ENCODE results near the gene PRR13. TPM values are rescaled to one million over a fixed set of nuclear protein-coding genes. Genes with fewer than 3 reads are reported as not detected.

PRR13 gene
- total RNA-seq, 2 donors from 2014 or later: 98.8 to 104 TPM

DNA sequence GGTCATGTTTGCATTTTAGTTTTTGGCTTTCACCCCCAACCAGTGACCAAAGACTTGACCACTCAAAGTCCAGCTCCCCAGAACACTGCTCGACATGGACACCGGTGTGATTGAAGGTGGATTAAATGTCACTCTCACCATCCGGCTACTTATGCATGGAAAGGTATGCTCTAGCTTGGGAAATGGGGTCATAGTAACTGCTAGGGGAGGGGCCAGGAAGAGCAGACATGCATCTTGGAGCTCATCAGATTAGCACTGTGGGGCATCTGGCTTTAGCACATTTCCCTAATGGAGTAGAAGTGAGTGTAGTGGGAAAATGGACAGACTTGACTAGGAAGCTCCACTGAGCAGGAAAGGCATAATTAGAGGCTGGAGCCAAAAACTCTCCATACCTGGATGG, 13.2 kb downstream of the PRR13 start:
- peaks cover 6% of the 10 kb centered on the region for H3K4me1 ChIP-seq (replicated peaks)
- intact Hi-C loops (cut with DNase I): loop anchor here (5.0 kb wide), 1 partner anchor 48 kb away; the partner anchor contains the start of gene TARBP2
- peaks cover 8 to 43% of the 10 kb centered on the region in 2 donors for H3K36me3 ChIP-seq
- H3K9me3 ChIP-seq: no peaks in the 10 kb centered on the region
- DNase-seq (ENCODE audit: low spot score): no peak
- 42% methylated on average over 3 of the region's 3 CpGs for WGBS
- H3K27ac ChIP-seq: no peak overlapping the region
- H3K27me3 ChIP-seq (replicated peaks; ENCODE audit: insufficient read depth): no peaks in the 10 kb centered on the region
- TF ChIP-seq POLR2A (IDR thresholded peaks at IDR 0.05): no peak
- H3K4me3 ChIP-seq: no peak overlapping the region

DNA sequence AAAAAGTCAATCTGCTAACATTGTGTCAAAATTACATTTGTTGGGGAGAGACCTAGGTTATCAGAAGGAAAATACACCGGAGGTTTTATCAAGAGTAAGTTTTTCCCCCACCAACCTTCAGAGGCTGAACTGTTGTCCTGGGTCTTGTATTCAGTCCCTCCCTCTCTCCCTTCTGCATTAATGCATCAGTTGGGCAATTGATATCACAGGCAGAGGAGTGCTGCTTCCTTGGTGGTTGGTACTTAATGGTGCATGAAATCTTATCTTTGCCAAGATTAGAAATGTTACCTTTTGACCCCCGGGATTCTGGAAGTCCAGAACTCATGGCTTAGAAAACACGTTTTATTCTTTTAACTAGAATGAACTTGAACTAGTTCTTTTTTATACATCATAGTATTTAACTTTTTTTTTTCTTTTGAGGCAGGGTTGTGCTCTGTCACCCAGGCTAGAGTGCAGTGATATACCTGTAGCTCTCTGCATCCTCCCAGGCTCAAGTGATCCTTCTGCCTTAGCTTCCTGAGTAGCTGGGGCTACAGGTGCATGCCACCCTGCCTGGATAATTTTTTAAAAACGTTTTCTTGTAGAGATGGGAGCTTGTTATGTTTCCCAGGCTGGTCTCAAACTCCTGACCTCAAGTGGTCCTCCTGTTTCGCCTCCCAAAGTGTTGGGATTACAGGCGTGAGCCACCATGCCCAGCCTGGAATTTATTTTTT, 15.3 kb downstream of the PRR13 start:
- H3K36me3 ChIP-seq: peaks cover 20 to 63% of the 10 kb centered on the region in 2 donors
- H3K27ac ChIP-seq: no peak overlapping the region
- 77% methylated on average over 6 of the region's 6 CpGs for WGBS
- no peak overlapping the region for H3K4me3 ChIP-seq
- no peak for TF ChIP-seq CTCF (IDR thresholded peaks at IDR 0.05)
- no peak for TF ChIP-seq POLR2AphosphoS5 (IDR thresholded peaks at IDR 0.05)
- no peak for TF ChIP-seq POLR2A (IDR thresholded peaks at IDR 0.05)
- H3K4me1 ChIP-seq (replicated peaks): peaks cover 6% of the 10 kb centered on the region
- no peaks in the 10 kb centered on the region for H3K27me3 ChIP-seq (replicated peaks; ENCODE audit: insufficient read depth)
- no peaks in the 10 kb centered on the region for H3K9me3 ChIP-seq
- no peak for DNase-seq (ENCODE audit: low spot score)
- intact Hi-C loops (cut with DNase I): no loop called here

DNA sequence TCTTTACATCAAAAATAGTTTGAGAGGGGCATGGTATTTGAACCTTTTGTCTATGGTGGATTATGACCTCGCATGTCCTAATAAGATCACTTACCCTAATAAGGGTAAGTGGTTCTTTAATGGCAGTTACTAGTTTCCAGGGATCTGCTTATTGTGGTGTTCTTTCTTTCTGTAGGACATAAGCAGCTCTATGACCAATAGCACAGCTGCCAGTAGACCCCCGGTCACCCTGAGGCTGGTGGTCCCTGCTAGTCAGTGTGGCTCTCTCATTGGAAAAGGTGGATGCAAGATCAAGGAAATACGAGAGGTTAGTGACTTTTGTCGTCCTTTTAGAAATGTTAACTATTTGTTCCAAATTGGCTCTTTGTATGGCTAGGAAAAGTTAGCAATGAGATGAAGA, 17.6 kb downstream of the PRR13 start:
- H3K9me3 ChIP-seq: no peaks in the 10 kb centered on the region
- intact Hi-C loops (cut with DNase I): no loop called here
- H3K4me1 ChIP-seq (replicated peaks): peaks cover 3% of the 10 kb centered on the region
- no peak overlapping the region for H3K27ac ChIP-seq
- no peaks in the 10 kb centered on the region for H3K27me3 ChIP-seq (replicated peaks; ENCODE audit: insufficient read depth)
- TF ChIP-seq POLR2A (IDR thresholded peaks at IDR 0.05): no peak
- TF ChIP-seq CTCF (IDR thresholded peaks at IDR 0.05): no peak
- no peak for TF ChIP-seq POLR2AphosphoS5 (IDR thresholded peaks at IDR 0.05)
- no peak overlapping the region for H3K4me3 ChIP-seq
- H3K36me3 ChIP-seq: peaks cover 28 to 82% of the 10 kb centered on the region in 2 donors
- DNase-seq (ENCODE audit: low spot score): no peak
- 69% methylated on average over 4 of the region's 4 CpGs for WGBS

- Histone ChIP-seq H3K4me3 (no peak overlapping the region), H3K27me3 (replicated peaks; ENCODE audit: insufficient read depth) (no peaks in the 10 kb centered on the region), H3K4me1 (replicated peaks) (peaks cover 3% of the 10 kb centered on the region), H3K36me3 (peaks cover 33 to 81% of the 10 kb centered on the region in 2 donors), H3K27ac (no peak overlapping the region), H3K9me3 (no peaks in the 10 kb centered on the region)
- intact Hi-C loops (cut with DNase I): no loop called here
- TF ChIP-seq POLR2A (IDR thresholded peaks at IDR 0.05) (no peak), CTCF (IDR thresholded peaks at IDR 0.05) (no peak)
- WGBS: 80% methylated on average over 3 of the region's 3 CpGs
- DNase-seq (ENCODE audit: low spot score): no peak
Observed at GRCh38 chr12:53461059-53461458, 19.5 kb downstream of the PRR13 start.

DNA sequence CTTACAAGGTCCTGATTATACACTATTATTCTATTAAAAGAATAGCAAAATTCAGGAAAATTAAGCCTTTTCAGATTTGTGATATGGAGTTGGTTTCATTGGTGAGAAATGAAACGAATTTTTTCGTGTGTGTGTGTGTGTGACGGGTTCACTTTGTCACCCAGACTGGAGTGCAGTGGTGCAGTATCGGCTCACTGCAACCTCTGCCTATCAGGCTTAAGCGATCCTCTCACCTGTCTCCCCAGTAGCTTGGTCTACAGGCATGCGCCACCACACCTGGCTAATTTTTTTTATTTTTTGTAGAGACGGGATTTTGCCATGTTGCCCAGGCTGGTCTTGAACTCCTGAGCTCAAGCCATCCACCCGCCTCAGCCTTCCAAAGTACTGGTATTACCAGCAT, 20.1 kb downstream of the PRR13 start:
- 84% methylated on average over 8 of the region's 8 CpGs for WGBS
- Histone ChIP-seq H3K27ac (no peak overlapping the region), H3K36me3 (peaks cover 33 to 76% of the 10 kb centered on the region in 2 donors), H3K9me3 (no peaks in the 10 kb centered on the region), H3K4me1 (replicated peaks) (peaks cover 3% of the 10 kb centered on the region), H3K4me3 (no peak overlapping the region), H3K27me3 (replicated peaks; ENCODE audit: insufficient read depth) (no peaks in the 10 kb centered on the region)
- TF ChIP-seq CTCF (IDR thresholded peaks at IDR 0.05) (no peak), POLR2AphosphoS5 (IDR thresholded peaks at IDR 0.05) (no peak), POLR2A (IDR thresholded peaks at IDR 0.05) (no peak)
- no peak for DNase-seq (ENCODE audit: low spot score)
- intact Hi-C loops (cut with DNase I): no loop called here
